AG04450 (cell line): Measurements from ENCODE around the gene RXRB. TPM values are rescaled to one million over a fixed set of nuclear protein-coding genes. Genes with fewer than 3 reads are reported as not detected.

Source experiments
- CTCF ChIA-PET: fragments of 300-600, 350-600 bp; formaldehyde crosslinking; extraction: SDS; loops from one replicate; lab custom pipeline; 2022; ENCODE audit warnings: antibody characterized with exemption, inconsistent platforms; lab: Charles Lee
- POLR2A ChIA-PET: fragments of 350-600 bp; formaldehyde crosslinking; extraction: SDS; loops from one replicate; lab custom pipeline; 2021; ENCODE audit warnings: antibody characterized with exemption, inconsistent platforms; lab: Yijun Ruan, JAX
- DNase-seq: peaks from one replicate; pipeline ENCODE4 v3.0.0-alpha.2; 2011; ENCODE audit warnings: low read depth, low spot score
- H3K27ac ChIP-seq: one replicate; pipeline ENCODE4 v1.5.1; 2012; ENCODE audit warnings: low read depth, low read length, control low read depth
- H3K27me3 ChIP-seq: one replicate; pipeline ENCODE4 v1.6.0; 2012; ENCODE audit warnings: low read length; ENCODE audit not compliant: control insufficient read depth, insufficient read depth
- H3K4me3 ChIP-seq: 2 replicates; pipeline ENCODE4 v1.5.1; 2011; ENCODE audit warnings: mild to moderate bottlenecking, low read depth, low read length, control low read depth
- H3K9me3 ChIP-seq: 2 replicates; pipeline ENCODE4 v1.5.1; 2012; ENCODE audit warnings: low read length; ENCODE audit not compliant: control insufficient read depth, insufficient read depth
- polyA plus RNA-seq: library from polyadenylated mRNA; depleted of rRNA; stranded (reverse); fragments of >200 nt; gene quantifications from 2 replicates; pipeline ENCODE4 v1.2.3, GENCODE V29; 2011
- TF ChIP-seq, protein P1 (sequence below): IDR thresholded peaks from 2 replicates; pipeline ENCODE4 v1.5.1; 2011; ENCODE audit warnings: low read depth, low read length, control low read depth, inconsistent platforms

Gene RXRB
- polyA plus RNA-seq, 1 experiment: 38.5 TPM

DNA sequence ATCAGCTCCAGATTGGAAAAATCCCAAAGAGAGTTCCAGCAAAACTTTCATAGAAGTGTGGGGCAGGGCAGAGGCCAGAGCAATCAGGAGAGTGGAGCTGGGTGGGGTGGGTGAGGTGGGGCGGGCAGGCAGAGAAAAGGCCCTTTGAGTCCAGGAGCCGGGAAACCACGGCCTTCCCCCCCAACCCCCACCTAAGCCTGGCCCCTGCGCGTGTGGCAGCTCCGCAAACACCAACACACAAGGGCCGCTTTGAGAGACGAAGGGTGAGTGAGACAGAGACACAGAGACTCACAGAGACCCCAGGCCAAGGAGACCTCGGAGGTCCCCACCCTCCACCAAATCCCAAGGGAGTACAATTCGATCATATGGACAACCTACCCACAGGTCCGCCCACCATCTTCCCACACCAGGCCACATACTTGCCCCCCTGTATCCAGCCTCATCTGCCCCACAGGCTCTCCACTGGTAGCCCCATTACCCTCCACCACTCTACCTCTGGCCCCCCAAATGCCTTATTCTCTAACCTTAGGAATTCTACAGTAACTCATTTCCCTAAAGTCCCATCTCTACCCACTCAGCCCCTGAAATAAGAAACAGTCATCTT is 9.9 kb downstream of the RXRB start:
- TF ChIP-seq, protein P1, sequence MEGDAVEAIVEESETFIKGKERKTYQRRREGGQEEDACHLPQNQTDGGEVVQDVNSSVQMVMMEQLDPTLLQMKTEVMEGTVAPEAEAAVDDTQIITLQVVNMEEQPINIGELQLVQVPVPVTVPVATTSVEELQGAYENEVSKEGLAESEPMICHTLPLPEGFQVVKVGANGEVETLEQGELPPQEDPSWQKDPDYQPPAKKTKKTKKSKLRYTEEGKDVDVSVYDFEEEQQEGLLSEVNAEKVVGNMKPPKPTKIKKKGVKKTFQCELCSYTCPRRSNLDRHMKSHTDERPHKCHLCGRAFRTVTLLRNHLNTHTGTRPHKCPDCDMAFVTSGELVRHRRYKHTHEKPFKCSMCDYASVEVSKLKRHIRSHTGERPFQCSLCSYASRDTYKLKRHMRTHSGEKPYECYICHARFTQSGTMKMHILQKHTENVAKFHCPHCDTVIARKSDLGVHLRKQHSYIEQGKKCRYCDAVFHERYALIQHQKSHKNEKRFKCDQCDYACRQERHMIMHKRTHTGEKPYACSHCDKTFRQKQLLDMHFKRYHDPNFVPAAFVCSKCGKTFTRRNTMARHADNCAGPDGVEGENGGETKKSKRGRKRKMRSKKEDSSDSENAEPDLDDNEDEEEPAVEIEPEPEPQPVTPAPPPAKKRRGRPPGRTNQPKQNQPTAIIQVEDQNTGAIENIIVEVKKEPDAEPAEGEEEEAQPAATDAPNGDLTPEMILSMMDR: no peak
- POLR2A ChIA-PET: interaction anchor here (0.9 kb wide), 1 partner anchor 14 kb away, joined by 5 read pairs; the partner anchor contains the start of gene HSD17B8
- Histone ChIP-seq H3K9me3 (no peaks in the 10 kb centered on the region; the same call in 1 of the 2 replicates), H3K4me3 (no peak overlapping the region), H3K27ac (no peak overlapping the region), H3K27me3 (peaks cover 46% of the 10 kb centered on the region)
- CTCF ChIA-PET: interaction anchor here (0.9 to 1.2 kb wide), 3 partner anchors 8 to 257 kb away, joined by 3 to 5 read pairs (median 4); no protein-coding TSS in a partner anchor
- DNase-seq: no peak

DNA sequence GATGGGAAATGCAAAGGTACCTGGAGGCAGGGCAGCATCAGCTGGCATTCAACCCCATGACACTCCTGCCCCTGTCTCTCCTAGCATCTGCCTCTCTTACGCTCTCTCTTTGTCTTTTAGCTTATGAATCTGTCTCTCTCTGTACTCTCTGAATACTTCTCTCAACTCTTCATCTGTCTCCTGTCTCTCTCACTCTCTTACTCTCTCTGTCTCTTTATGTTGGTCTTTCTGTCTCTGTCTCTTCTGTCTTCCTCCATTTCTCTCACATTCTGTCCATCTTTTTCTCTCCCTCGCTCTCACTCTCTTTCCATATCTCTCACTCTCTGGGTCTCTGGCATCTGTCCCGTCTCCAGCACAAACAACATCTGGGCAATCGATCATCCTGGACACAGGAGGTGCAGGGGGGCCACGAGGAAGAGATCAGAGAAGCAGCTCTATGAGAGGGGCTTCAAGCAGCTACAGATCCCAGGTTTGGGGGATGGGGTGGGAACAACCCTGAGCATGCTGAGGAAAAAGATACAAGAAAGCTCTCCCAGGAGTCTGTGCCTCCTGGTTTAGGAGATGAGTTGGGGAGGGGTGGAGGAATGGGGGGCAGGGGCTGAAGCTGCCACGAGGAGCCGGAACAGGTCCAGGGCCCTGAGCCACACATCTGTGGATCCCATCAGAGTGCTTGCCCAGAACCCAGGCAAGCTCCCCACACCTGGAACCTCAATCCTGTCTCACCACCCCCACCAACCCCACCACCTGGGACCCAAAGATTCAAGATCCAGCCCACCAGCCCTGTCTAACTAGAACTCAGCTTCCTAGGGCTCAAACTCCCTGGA is 10.6 kb downstream of the RXRB start:
- Histone ChIP-seq H3K27ac (no peak overlapping the region), H3K27me3 (peaks cover 46% of the 10 kb centered on the region), H3K4me3 (no peak overlapping the region), H3K9me3 (no peaks in the 10 kb centered on the region; the same call in 1 of the 2 replicates)
- POLR2A ChIA-PET: interaction anchor here (0.9 kb wide), 1 partner anchor 15 kb away, joined by 5 read pairs; the partner anchor contains the start of gene HSD17B8
- DNase-seq: no peak
- TF ChIP-seq, protein P1: no peak
- CTCF ChIA-PET: interaction anchor here (0.9 to 1.2 kb wide), 3 partner anchors 9 to 256 kb away, joined by 3 to 5 read pairs (median 4); no protein-coding TSS in a partner anchor

DNA sequence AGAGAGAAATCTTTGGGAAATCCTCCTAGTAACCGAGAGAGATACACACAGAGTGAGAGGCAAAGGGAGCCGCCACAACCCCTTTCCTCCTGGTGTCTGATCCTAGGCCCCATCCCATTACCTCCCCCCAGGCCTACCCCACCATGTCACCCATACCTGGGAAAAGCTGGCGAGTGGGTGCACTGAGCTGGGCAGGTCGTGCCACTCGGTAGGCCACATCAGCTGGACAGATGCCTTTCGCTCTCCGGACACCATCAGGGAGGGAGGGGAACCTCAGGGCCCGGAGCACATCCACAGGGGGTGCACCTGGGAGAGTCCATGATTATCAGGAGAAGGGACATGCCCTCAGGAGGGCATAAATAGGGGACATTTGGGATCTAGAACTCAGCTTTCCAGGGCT is 11.3 kb downstream of the RXRB start:
- Histone ChIP-seq H3K4me3 (no peak overlapping the region), H3K9me3 (no peaks in the 10 kb centered on the region; the same call in 1 of the 2 replicates), H3K27ac (no peak overlapping the region), H3K27me3 (peaks cover 46% of the 10 kb centered on the region)
- TF ChIP-seq, protein P1: no peak
- POLR2A ChIA-PET: no interaction called here
- DNase-seq: no peak
- CTCF ChIA-PET: no interaction called here

DNA sequence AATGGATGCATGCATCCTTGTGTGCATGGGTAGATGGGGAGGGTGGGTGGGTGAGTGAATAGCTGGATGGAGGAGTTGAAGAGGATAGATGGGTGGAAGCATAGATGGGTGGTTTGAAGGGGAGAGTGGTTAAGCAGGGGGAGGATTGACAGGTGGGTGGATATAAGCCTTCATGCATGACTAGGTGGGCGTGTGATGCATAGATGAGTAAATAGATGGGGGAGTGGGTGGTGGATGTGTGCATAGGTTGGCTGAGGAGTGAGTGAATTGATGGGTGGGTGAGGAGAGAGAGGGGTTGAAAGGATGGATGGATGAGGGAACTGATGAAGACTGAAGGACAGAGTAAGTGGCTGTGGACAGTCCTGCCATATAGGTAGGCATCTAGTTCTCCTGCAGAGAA is 12.7 kb downstream of the RXRB start:
- TF ChIP-seq, protein P1: no peak
- Histone ChIP-seq H3K27me3 (peaks cover 44% of the 10 kb centered on the region), H3K27ac (no peak overlapping the region), H3K9me3 (no peaks in the 10 kb centered on the region; the same call in 1 of the 2 replicates), H3K4me3 (no peak overlapping the region)
- ChIA-PET POLR2A (no interaction called here), CTCF (no interaction called here)
- DNase-seq: no peak
